BE2C (cell line): Measurements from ENCODE around the gene INPP1.

Experiments
- DNase-seq: peaks from one replicate; pipeline ENCODE4 v3.0.0-alpha.2; 2020
- H3K27me3 ChIP-seq: fragments of 250-450 bp; sonication (Bioruptor Pico); 2 replicates; pipeline ENCODE4 v1.5.1; 2020; ENCODE audit warnings: mild to moderate bottlenecking
- H3K36me3 ChIP-seq: fragments of 250-450 bp; sonication (Bioruptor Pico); 2 replicates; pipeline ENCODE4 v1.5.1; 2020; ENCODE audit warnings: mild to moderate bottlenecking
- H3K4me1 ChIP-seq: fragments of 250-450 bp; sonication (Bioruptor Pico); 2 replicates; pipeline ENCODE4 v1.5.1; 2020
- H3K4me3 ChIP-seq: 2 replicates; pipeline ENCODE4 v1.5.1; 2011; ENCODE audit warnings: low read depth, low read length
- H3K9me3 ChIP-seq: fragments of 250-450 bp; sonication (Bioruptor Pico); 2 replicates; pipeline ENCODE4 v1.5.1; 2020
- TF ChIP-seq, protein P1 (sequence below): IDR thresholded peaks from 2 replicates; pipeline ENCODE4 v1.5.1; 2012; ENCODE audit warnings: mild to moderate bottlenecking, low read depth, low read length

INPP1 gene

GRCh38 chr2:190406805-190407204 lies 63.4 kb downstream of the INPP1 start:
- no peak for DNase-seq
- Histone ChIP-seq H3K9me3 (no peaks in the 10 kb centered on the region), H3K36me3 (no peaks in the 10 kb centered on the region), H3K4me1 (peaks cover 5% of the 10 kb centered on the region), H3K27me3 (no peaks in the 10 kb centered on the region; the same call in 1 of the 2 replicates), H3K4me3 (no peak overlapping the region)
- TF ChIP-seq, protein P1, sequence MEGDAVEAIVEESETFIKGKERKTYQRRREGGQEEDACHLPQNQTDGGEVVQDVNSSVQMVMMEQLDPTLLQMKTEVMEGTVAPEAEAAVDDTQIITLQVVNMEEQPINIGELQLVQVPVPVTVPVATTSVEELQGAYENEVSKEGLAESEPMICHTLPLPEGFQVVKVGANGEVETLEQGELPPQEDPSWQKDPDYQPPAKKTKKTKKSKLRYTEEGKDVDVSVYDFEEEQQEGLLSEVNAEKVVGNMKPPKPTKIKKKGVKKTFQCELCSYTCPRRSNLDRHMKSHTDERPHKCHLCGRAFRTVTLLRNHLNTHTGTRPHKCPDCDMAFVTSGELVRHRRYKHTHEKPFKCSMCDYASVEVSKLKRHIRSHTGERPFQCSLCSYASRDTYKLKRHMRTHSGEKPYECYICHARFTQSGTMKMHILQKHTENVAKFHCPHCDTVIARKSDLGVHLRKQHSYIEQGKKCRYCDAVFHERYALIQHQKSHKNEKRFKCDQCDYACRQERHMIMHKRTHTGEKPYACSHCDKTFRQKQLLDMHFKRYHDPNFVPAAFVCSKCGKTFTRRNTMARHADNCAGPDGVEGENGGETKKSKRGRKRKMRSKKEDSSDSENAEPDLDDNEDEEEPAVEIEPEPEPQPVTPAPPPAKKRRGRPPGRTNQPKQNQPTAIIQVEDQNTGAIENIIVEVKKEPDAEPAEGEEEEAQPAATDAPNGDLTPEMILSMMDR: no peak

DNA sequence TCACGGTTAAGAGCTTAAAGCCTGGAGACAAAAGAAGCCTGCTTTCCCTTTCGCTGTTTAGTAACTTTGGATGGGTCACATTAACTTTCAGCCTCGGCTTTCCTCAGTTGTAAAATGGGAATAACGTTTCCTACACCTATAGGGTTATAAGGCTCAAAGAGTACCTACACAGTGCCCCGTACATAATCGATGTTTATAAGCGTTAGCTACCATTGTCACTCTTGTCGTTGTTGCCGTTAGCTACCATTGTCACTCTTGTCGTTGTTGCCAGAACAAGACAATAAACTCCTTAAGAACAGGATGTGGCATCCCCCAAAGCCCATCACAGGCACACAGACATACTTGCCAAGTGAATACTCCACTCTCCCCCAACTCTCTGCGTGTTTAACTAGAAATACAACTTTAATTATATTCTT lies 63.9 kb downstream of the INPP1 start:
- TF ChIP-seq, protein P1: no peak
- H3K27me3 ChIP-seq: no peaks in the 10 kb centered on the region; the same call in 1 of the 2 replicates
- H3K36me3 ChIP-seq: no peaks in the 10 kb centered on the region
- no peak for DNase-seq
- H3K9me3 ChIP-seq: no peaks in the 10 kb centered on the region
- H3K4me3 ChIP-seq: peak overlapping the region; percentile 79
- peaks cover 5% of the 10 kb centered on the region for H3K4me1 ChIP-seq

- peak; percentile 56 for DNase-seq
- no peaks in the 10 kb centered on the region for H3K9me3 ChIP-seq
- H3K4me3 ChIP-seq: peak within 1 kb of the TSS; percentile 79
Measured at GRCh38 chr2:190407662-190408537, 64.5 kb downstream of the INPP1 start, which contains the start of gene MFSD6. MFSD6 (plus strand) TSS chr2:190408355; CDS start chr2:190436030, 27,675 bp downstream.

DNA sequence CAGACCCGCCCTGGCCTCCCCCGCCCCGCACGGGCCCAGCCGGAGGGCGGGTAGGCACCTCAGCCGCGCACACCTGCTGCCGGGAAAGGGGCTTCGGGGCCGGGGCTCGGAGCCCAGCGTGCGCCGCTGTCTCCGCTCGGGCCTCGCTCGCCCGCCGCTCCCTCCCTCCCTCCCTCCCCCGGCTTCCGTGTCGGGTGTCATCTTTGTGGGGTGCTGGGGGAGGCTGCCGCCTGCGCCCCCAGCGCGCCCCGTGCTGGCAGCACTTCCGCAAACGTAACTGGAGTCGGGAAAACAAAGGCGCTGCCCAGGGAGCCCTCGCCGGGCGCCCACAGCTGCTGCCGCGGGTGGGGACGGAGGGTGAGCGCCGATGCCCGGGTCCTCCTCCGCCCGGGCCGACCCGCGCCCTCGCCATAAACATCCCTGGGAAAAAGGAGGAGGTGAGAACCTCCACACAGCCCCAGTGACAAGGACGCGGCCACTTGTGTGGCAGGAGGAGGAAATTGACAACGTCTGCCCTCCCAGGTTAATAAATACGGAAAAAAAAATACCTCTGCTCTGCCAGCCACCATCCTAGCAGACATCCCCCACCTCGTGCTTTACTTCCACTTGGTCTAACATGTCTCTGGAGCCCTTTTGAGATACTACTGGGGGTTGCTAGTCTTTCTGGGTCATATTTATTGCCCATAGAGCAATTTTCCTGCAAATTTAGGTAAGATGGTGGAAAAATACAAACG lies 65.3 kb downstream of the INPP1 start:
- TF ChIP-seq, protein P1: no peak

More at GRCh38 chr2:190407662-190408537, 64.5 kb downstream of the INPP1 start, which contains the start of gene MFSD6:
- TF ChIP-seq, protein P1: no peak
- Histone ChIP-seq H3K36me3 (no peaks in the 10 kb centered on the region), H3K4me1 (peaks cover 5% of the 10 kb centered on the region), H3K27me3 (no peaks in the 10 kb centered on the region; the same call in 1 of the 2 replicates)

DNA sequence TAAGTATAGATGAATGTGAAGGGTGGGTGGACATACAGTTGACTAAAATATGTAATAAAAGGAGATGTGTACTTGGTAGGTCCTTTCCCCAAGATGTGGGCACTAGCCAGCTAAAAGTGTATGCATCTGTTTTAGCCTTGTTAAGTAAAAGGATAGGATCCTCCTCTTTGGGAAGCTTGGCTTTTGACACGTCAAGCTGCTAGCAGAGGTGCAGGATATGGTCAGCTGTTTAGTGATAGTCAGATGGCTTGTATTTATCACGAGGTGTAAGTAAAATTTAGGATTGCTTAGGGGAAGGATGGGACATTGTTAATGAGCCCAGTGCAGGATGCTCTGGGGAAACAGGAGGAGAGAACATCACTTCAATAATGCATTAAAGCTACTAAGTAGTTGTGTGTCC lies 66.2 kb downstream of the INPP1 start:
- TF ChIP-seq, protein P1: no peak
- Histone ChIP-seq H3K4me1 (peaks cover 5% of the 10 kb centered on the region), H3K36me3 (no peaks in the 10 kb centered on the region), H3K4me3 (peak overlapping the region; percentile 79), H3K9me3 (no peaks in the 10 kb centered on the region), H3K27me3 (no peaks in the 10 kb centered on the region; the same call in 1 of the 2 replicates)
- DNase-seq: no peak

More for the DNA sequence above, 65.3 kb downstream of the INPP1 start:
- H3K27me3 ChIP-seq: no peaks in the 10 kb centered on the region; the same call in 1 of the 2 replicates
- H3K9me3 ChIP-seq: no peaks in the 10 kb centered on the region
- DNase-seq: peak; percentile 35
- H3K36me3 ChIP-seq: no peaks in the 10 kb centered on the region
- H3K4me1 ChIP-seq: peaks cover 5% of the 10 kb centered on the region
- H3K4me3 ChIP-seq: peak overlapping the region; percentile 79
